Peyer's patch (tissue), 4 donors: Measurements from ENCODE around the gene GLB1L. TPM values are rescaled to one million over a fixed set of nuclear protein-coding genes. Genes with fewer than 3 reads are reported as not detected.

Experiments
- DNase-seq, 3 donors: peaks; one replicate each; pipeline ENCODE4 v3.0.0-alpha.2; 2017 to 2019
- H3K27ac ChIP-seq, 4 donors: fragments of 200-600 bp; sonication (generic); one replicate each; pipeline ENCODE4 v1.5.1; 2016 to 2019
- H3K27me3 ChIP-seq, 2 donors: fragments of 200-600 bp; sonication (generic); one replicate each; pipeline ENCODE4 v1.5.1; 2019
- H3K36me3 ChIP-seq, 3 donors: fragments of 200-600 bp; sonication (generic); one replicate each; pipeline ENCODE4 v1.5.1; 2016 to 2019
- H3K4me1 ChIP-seq, 4 donors: fragments of 200-600 bp; sonication (generic); one replicate each; pipeline ENCODE4 v1.5.1; 2016 to 2019
- H3K4me3 ChIP-seq, 4 donors: fragments of 200-600 bp; sonication (generic); 1 replicate in 3 of 4; 2 replicates in 1 of 4; pipeline ENCODE4 v1.5.1; 2016 to 2019; ENCODE audit warnings: mild to moderate bottlenecking in 1 of 4
- H3K9me3 ChIP-seq, 4 donors: fragments of 200-600 bp; sonication (generic); one replicate each; pipeline ENCODE4 v1.5.1; 2016 to 2019; ENCODE audit warnings: mild to moderate bottlenecking in 1 of 4
- CTCF ChIP-seq, 6 experiments: fragments of 450-650 bp in 4 of 6; fragments of 200-600 bp in 2 of 6; sonication (generic) in 1 of 6; IDR thresholded peaks; one replicate each; pipeline ENCODE4 v1.5.1; 2017 to 2019; ENCODE audit warnings: antibody characterized with exemption in 6 of 6, mild to moderate bottlenecking in 3 of 6, moderate library complexity in 1 of 6
- POLR2A ChIP-seq, 2 donors: fragments of 450-650 bp; IDR thresholded peaks; one replicate each; pipeline ENCODE4 v1.5.1; 2017; ENCODE audit warnings: antibody characterized with exemption in 2 of 2, mild to moderate bottlenecking in 2 of 2, moderate library complexity in 2 of 2
- total RNA-seq, 4 donors: library from RNA; depleted of rRNA; stranded (reverse); fragments of >200 nt; gene quantifications; one replicate each; pipeline ENCODE4 v1.1.0, GENCODE V29; 2016

The GLB1L gene
- total RNA-seq, 4 donors from 2014 or later = 2.7 to 9.5 (median 7.0) TPM; not detected in 1

GRCh38 chr2:219278655-219279150 is 33.5 kb upstream of the GLB1L start:
- peak overlapping the region; percentile 71 to 77 (median 74) for H3K4me3 ChIP-seq
- peak overlapping the region; percentile 93 to 99 (median 97) for H3K27ac ChIP-seq
- peaks cover 0 to 30% (median 9%) of the 10 kb centered on the region in 4 donors for H3K4me1 ChIP-seq
- no peaks in the 10 kb centered on the region for H3K9me3 ChIP-seq
- no peak for DNase-seq
- H3K36me3 ChIP-seq = peaks cover 0 to 28% (median 0%) of the 10 kb centered on the region in 3 donors
- TF ChIP-seq CTCF (IDR thresholded peaks at IDR 0.05) (no peak), POLR2A (IDR thresholded peaks at IDR 0.05) (no peak)
- H3K27me3 ChIP-seq = no peaks in the 10 kb centered on the region

GRCh38 chr2:219277703-219278654 is 32.7 kb upstream of the GLB1L start:
- no peaks in the 10 kb centered on the region for H3K9me3 ChIP-seq
- peaks cover 0 to 30% (median 9%) of the 10 kb centered on the region in 4 donors for H3K4me1 ChIP-seq
- H3K36me3 ChIP-seq = peaks cover 0 to 21% (median 0%) of the 10 kb centered on the region in 3 donors
- peak overlapping the region; percentile 93 to 99 (median 97) for H3K27ac ChIP-seq
- DNase-seq = peak; percentile 76 to 90 (median 88)
- no peaks in the 10 kb centered on the region for H3K27me3 ChIP-seq
- peak overlapping the region; percentile 18 to 77 (median 32) for H3K4me3 ChIP-seq
- no peak for TF ChIP-seq POLR2A (IDR thresholded peaks at IDR 0.05)
- peak; percentile 94 to 99 (median 96) for TF ChIP-seq CTCF (IDR thresholded peaks at IDR 0.05)

GRCh38 chr2:219274361-219274921 is 29.2 kb upstream of the GLB1L start:
- no peak for DNase-seq
- Histone ChIP-seq H3K9me3 (no peaks in the 10 kb centered on the region), H3K27me3 (no peaks in the 10 kb centered on the region), H3K27ac (no peak overlapping the region), H3K36me3 (no peaks in the 10 kb centered on the region), H3K4me3 (no peak overlapping the region), H3K4me1 (peaks cover 0 to 24% (median 6%) of the 10 kb centered on the region in 4 donors)
- no peak for TF ChIP-seq CTCF (IDR thresholded peaks at IDR 0.05)

GRCh38 chr2:219273937-219274336 is 28.7 kb upstream of the GLB1L start:
- H3K27ac ChIP-seq = no peak overlapping the region
- no peak for DNase-seq
- H3K36me3 ChIP-seq = no peaks in the 10 kb centered on the region
- no peaks in the 10 kb centered on the region for H3K9me3 ChIP-seq
- H3K4me3 ChIP-seq = no peak overlapping the region
- TF ChIP-seq CTCF (IDR thresholded peaks at IDR 0.05) = no peak
- TF ChIP-seq POLR2A (IDR thresholded peaks at IDR 0.05) = no peak
- H3K27me3 ChIP-seq = no peaks in the 10 kb centered on the region
- peaks cover 0 to 29% (median 6%) of the 10 kb centered on the region in 4 donors for H3K4me1 ChIP-seq

- no peaks in the 10 kb centered on the region for H3K27me3 ChIP-seq
- H3K4me1 ChIP-seq = peaks cover 0 to 23% (median under 1%) of the 10 kb centered on the region in 4 donors
- H3K27ac ChIP-seq = no peak overlapping the region
- H3K36me3 ChIP-seq = no peaks in the 10 kb centered on the region
- no peak overlapping the region for H3K4me3 ChIP-seq
- DNase-seq = no peak
- no peaks in the 10 kb centered on the region for H3K9me3 ChIP-seq
- TF ChIP-seq CTCF (IDR thresholded peaks at IDR 0.05) (no peak), POLR2A (IDR thresholded peaks at IDR 0.05) (no peak)
Observed at GRCh38 chr2:219272995-219273394, 27.8 kb upstream of the GLB1L start.
